Progenitor cell of endocrine pancreas (in vitro differentiated cells): ENCODE results near the gene KCNQ1OT1. TPM values are rescaled to one million over a fixed set of nuclear protein-coding genes. Genes with fewer than 3 reads are reported as not detected.

ENCODE experiments used
- DNase-seq: peaks from one replicate; pipeline ENCODE4 v3.0.0; 2021; ENCODE audit warnings: low spot score; ENCODE audit not compliant: unreplicated experiment
- H3K27ac Mint-ChIP-seq: 2 replicates; pipeline ENCODE4 v1.8.0; 2021; ENCODE audit warnings: mild to moderate bottlenecking, moderate library complexity, mixed read lengths
- H3K27me3 Mint-ChIP-seq: 2 replicates; pipeline ENCODE4 v1.8.0; 2021; ENCODE audit warnings: mixed read lengths
- H3K36me3 Mint-ChIP-seq: 2 replicates; pipeline ENCODE4 v1.8.0; 2022; ENCODE audit warnings: mixed read lengths; ENCODE audit not compliant: insufficient read depth
- H3K4me1 Mint-ChIP-seq: 2 replicates; pipeline ENCODE4 v1.8.0; 2021; ENCODE audit warnings: low read depth, mixed read lengths
- H3K4me3 Mint-ChIP-seq: 2 replicates; pipeline ENCODE4 v1.8.0; 2021; ENCODE audit warnings: low read depth, mild to moderate bottlenecking, moderate library complexity, mixed read lengths
- H3K9me3 Mint-ChIP-seq: 2 replicates; pipeline ENCODE4 v1.8.0; 2021; ENCODE audit warnings: low read depth, mixed read lengths
- total RNA-seq: library from RNA; stranded (reverse); gene quantifications from 2 replicates; pipeline ENCODE4 v1.2.1, GENCODE V29; 2021
- TF ChIP-seq, protein P1 (sequence below): fragments of 200-600 bp; sonication (generic); IDR thresholded peaks from one replicate; pipeline ENCODE4 v1.5.0; 2021; ENCODE audit warnings: antibody characterized with exemption, mild to moderate bottlenecking; ENCODE audit not compliant: unreplicated experiment

The KCNQ1OT1 gene
- total RNA-seq, 1 donor from 2014 or later: 18.0 TPM

DNA sequence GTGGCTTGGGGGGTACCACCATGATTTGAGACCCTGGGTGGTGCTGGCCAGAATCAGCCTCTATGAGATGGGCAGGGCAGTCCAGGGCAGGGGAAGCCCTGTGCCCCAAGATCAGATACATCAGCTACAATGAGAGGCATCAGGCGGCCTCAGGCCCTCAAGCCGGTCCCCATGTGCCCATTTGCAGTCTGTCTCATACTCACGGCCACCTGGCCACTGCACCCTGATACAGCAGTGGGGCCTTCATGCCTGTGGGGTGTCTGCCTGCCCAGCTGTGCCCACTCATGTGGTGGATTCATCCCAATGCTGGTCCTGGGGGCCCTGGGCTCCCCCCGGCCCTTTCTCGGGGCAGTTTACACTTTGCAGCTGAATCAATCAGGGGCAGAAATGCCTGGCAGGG is 42.4 kb upstream of the KCNQ1OT1 start:
- DNase-seq: no peak
- peaks cover 34% of the 10 kb centered on the region for H3K4me1 Mint-ChIP-seq
- no peaks in the 10 kb centered on the region for H3K27me3 Mint-ChIP-seq
- no peaks in the 10 kb centered on the region for H3K36me3 Mint-ChIP-seq
- no peak overlapping the region for H3K4me3 Mint-ChIP-seq
- no peak overlapping the region for H3K27ac Mint-ChIP-seq
- no peaks in the 10 kb centered on the region for H3K9me3 Mint-ChIP-seq
- TF ChIP-seq, protein P1, sequence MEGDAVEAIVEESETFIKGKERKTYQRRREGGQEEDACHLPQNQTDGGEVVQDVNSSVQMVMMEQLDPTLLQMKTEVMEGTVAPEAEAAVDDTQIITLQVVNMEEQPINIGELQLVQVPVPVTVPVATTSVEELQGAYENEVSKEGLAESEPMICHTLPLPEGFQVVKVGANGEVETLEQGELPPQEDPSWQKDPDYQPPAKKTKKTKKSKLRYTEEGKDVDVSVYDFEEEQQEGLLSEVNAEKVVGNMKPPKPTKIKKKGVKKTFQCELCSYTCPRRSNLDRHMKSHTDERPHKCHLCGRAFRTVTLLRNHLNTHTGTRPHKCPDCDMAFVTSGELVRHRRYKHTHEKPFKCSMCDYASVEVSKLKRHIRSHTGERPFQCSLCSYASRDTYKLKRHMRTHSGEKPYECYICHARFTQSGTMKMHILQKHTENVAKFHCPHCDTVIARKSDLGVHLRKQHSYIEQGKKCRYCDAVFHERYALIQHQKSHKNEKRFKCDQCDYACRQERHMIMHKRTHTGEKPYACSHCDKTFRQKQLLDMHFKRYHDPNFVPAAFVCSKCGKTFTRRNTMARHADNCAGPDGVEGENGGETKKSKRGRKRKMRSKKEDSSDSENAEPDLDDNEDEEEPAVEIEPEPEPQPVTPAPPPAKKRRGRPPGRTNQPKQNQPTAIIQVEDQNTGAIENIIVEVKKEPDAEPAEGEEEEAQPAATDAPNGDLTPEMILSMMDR: no peak

DNA sequence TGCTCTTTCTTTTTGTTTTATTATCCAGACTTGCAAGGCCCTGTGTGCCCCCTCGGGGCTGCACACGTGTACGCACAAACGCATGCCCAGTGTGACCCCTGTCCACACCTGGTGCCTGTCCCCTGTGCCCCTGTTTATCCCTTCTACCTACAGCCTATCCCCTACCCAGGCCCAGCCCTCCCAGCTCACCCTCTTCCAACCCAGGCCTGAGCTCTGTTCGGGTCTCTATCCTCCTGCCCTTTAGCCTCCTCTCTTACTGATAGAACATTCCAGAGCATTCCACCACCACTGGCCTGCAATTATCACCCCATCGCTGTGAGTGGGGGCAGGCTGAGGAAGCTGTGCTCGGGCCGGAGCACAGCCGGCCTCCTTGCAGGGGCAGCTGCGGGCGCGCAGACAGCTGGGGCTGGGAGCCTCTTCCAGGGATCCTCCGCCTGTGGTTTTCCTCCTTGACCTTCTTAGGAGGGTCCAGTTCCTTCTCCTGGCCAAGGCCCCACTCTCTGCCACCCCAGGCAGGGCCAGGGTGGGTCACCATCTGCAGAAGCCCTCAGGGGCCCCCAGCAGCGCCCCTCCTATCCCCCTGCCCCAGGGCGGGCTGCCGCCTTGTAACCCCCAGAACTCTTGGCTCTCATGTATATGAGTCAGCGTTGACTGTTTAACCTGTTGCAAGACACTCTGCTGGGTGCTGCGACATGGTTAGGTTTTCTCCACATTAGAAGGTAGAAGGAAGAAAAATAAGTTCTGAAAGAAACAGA is 41.8 kb upstream of the KCNQ1OT1 start:
- no peaks in the 10 kb centered on the region for H3K27me3 Mint-ChIP-seq
- no peak for DNase-seq
- peaks cover 35% of the 10 kb centered on the region for H3K4me1 Mint-ChIP-seq
- no peaks in the 10 kb centered on the region for H3K36me3 Mint-ChIP-seq
- no peak overlapping the region for H3K4me3 Mint-ChIP-seq
- TF ChIP-seq, protein P1: no peak
- H3K9me3 Mint-ChIP-seq: no peaks in the 10 kb centered on the region
- H3K27ac Mint-ChIP-seq: peak overlapping the region; percentile 54

DNA sequence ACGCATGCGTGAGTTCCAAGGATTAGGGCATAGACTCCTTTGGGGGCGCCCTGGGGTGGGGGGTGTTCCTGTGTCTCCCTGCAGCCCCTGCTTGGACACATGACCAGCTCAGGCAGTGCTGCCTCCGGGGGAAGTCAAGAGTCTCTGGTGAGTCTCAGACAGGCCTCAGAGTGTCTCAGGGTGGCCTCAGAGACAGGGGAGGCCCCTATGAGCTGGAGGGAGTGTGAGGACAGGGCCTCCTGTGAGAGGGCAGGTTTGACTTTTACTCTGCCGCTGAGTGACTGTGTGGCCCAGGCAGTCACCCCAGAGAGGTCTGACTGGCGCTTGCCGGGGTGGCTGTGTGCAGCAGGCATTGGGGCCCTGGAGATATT is 41.2 kb upstream of the KCNQ1OT1 start:
- peaks cover 35% of the 10 kb centered on the region for H3K4me1 Mint-ChIP-seq
- no peaks in the 10 kb centered on the region for H3K27me3 Mint-ChIP-seq
- no peak for DNase-seq
- no peaks in the 10 kb centered on the region for H3K36me3 Mint-ChIP-seq
- no peak overlapping the region for H3K4me3 Mint-ChIP-seq
- H3K27ac Mint-ChIP-seq: no peak overlapping the region
- TF ChIP-seq, protein P1: no peak
- no peaks in the 10 kb centered on the region for H3K9me3 Mint-ChIP-seq

DNA sequence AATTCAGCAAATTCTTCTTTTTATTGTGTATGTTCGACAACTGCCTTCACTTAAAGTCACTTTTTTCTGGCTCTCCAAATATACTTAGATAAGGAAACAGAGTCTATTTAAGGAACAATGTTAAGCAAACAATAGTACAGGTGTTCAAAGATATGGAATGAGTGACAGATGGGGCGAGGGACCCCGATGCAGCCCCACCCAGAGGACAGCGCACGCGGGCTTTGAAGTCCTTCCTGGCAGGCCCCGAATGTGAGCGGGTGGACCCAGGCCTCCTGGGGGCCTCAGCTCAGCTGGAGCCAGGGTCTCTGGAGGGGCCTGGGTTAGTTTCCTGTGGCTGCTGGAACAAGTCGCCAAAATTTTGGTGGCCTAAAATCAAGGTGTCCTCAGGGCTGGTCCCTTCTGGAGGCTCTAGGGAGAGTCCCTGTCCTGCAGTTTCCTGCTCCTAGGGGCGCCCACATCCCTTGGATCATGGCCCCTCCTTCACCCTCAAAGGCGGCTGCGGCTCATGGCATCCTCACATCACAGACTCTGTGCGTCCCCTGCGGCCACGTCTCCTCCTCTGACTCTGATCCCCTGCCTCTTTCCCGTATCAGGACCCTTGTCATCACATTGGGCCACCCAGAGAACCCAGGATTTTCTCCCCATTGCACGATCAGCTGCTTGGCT is 40.6 kb upstream of the KCNQ1OT1 start:
- Mint-ChIP-seq H3K27me3 (no peaks in the 10 kb centered on the region), H3K36me3 (no peaks in the 10 kb centered on the region), H3K27ac (no peak overlapping the region), H3K4me1 (peaks cover 35% of the 10 kb centered on the region), H3K4me3 (no peak overlapping the region), H3K9me3 (no peaks in the 10 kb centered on the region)
- TF ChIP-seq, protein P1: no peak
- DNase-seq: no peak

DNA sequence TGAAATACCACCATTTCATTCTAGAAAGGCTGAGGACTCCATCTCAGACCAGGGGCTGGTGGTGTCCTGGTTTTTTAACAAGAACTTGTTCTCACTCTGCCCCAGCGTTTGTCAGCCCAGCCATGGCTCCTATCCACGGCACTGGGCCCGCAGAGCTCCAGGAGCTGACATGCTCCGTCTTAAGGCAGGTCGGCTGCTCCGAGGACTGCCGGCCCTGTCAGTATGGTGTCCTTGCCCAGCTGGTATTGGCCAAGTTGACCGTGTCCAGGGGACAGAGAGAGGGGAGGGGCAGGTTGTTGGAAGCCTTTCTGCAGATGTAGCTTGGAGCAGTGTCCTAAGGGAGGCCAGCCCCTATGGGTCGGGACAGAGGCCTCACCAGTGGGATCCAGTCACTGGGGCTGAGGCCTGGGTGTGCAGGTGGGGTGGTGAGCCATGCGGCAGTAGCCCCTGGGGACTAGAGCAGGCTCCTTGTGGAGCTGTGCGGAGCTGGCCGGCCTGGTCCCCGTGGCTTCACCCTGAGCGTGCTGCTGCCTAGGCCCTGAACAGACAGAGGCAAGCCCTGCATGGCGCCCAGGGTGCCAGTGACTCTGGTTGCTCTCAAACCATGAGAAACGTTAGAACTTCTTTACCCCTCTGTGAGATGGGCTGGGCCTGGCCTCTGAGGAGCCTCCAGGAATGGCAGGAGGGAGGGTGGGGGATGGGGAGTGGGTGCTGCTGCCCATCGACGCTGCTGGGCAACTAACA is 39.9 kb upstream of the KCNQ1OT1 start:
- TF ChIP-seq, protein P1: no peak
- Mint-ChIP-seq H3K4me3 (no peak overlapping the region), H3K4me1 (peaks cover 35% of the 10 kb centered on the region), H3K27me3 (no peaks in the 10 kb centered on the region), H3K27ac (no peak overlapping the region), H3K36me3 (no peaks in the 10 kb centered on the region), H3K9me3 (no peaks in the 10 kb centered on the region)
- DNase-seq: no peak
